K562 (cell line): ENCODE results near the gene SLC1A7. TPM values are rescaled to one million over a fixed set of nuclear protein-coding genes. Genes with fewer than 3 reads are reported as not detected.

Experiments
- ATAC-seq: fragments of 200-7000 bp; cut with Tn5 transposase; 3 replicates; pipeline ENCODE4 v1.9.1; 2020; ENCODE audit warnings: moderate library complexity
- BruUV-seq: library from RNA; stranded (reverse); fragments of 400-500 nt; replicated peaks from 2 replicates; lab custom pipeline; 2021; lab: Mats Ljungman, UMichigan
- CTCF ChIA-PET: fragments of 300-600 bp; formaldehyde crosslinking; extraction: SDS; loops from one replicate; lab custom pipeline; 2021; ENCODE audit warnings: low intra/inter-chr PET ratio; lab: Yijun Ruan, JAX
- POLR2A ChIA-PET: fragments of 300-600, 350-650 bp; sonication (Branson Sonifier 250); formaldehyde crosslinking; extraction: SDS; loops from one replicate; lab custom pipeline; 2021; ENCODE audit warnings: antibody characterized with exemption, inconsistent platforms; lab: Yijun Ruan, JAX
- DNase-seq, 4 experiments: peaks; one replicate each; pipeline versions ENCODE4 v3.0.0 to v3.0.0-alpha.2; 2011 to 2018; ENCODE audit warnings: low spot score in 3 of 4, mixed read lengths in 3 of 4; ENCODE audit errors: extremely low read depth in 1 of 4
- FAIRE-seq: peaks from 2 replicates; lab custom pipeline; 2011; peaks lifted over from hg19 to GRCh38; lab: Jason Lieb, UNC
- H2AFZ ChIP-seq: 2 replicates; pipeline ENCODE4 v1.6.0; 2011; ENCODE audit warnings: low read depth, low read length, control low read depth, inconsistent platforms
- H3K27ac ChIP-seq: fragments of 200-600 bp; 3 replicates; pipeline ENCODE4 v1.8.0; 2011; ENCODE audit warnings: low read depth, mild to moderate bottlenecking, control low read depth, inconsistent platforms, low read length, moderate library complexity, mixed read lengths; ENCODE audit errors: extremely low read depth
- H3K27me3 ChIP-seq, 2 experiments: fragments of 300-600 bp in 1 of 2; 2 replicates in 1 of 2; 3 replicates in 1 of 2; pipeline versions ENCODE4 v1.6.0 to v1.8.0; 2011; ENCODE audit warnings: inconsistent platforms in 2 of 2, low read length in 2 of 2, mild to moderate bottlenecking in 1 of 2, mixed read lengths in 1 of 2, moderate library complexity in 1 of 2; ENCODE audit not compliant: control insufficient read depth in 2 of 2, insufficient read depth in 2 of 2
- H3K36me3 ChIP-seq: fragments of 300-600 bp; 3 replicates; pipeline ENCODE4 v1.8.0; 2011; ENCODE audit warnings: mild to moderate bottlenecking, low read length, inconsistent platforms; ENCODE audit not compliant: control insufficient read depth, insufficient read depth
- H3K4me1 ChIP-seq, 2 experiments: fragments of 200-600 bp in 1 of 2; replicated peaks in 1 of 2; 2 replicates in 1 of 2; 3 replicates in 1 of 2; pipeline versions ENCODE4 v1.5.1 to v1.8.0; 2011; ENCODE audit warnings: inconsistent platforms in 2 of 2, low read length in 2 of 2, mild to moderate bottlenecking in 1 of 2, mixed read lengths in 1 of 2, moderate library complexity in 1 of 2; ENCODE audit not compliant: control insufficient read depth in 2 of 2, insufficient read depth in 2 of 2
- H3K4me2 ChIP-seq: 2 replicates; pipeline ENCODE4 v1.6.1; 2011; ENCODE audit warnings: low read length, control low read depth, inconsistent platforms, mixed read lengths; ENCODE audit not compliant: insufficient read depth
- H3K4me3 ChIP-seq: fragments of 200-600 bp; sonication (generic), shearing (Covaris generic); 2 replicates; pipeline ENCODE4 v1.5.1; 2016; ENCODE audit warnings: control low read depth, inconsistent platforms
- H3K79me2 ChIP-seq: fragments of 200-600 bp; 3 replicates; pipeline ENCODE4 v1.8.0; 2011; ENCODE audit warnings: low read length, inconsistent platforms; ENCODE audit not compliant: control insufficient read depth, insufficient read depth
- H3K9ac ChIP-seq, 2 experiments: 2 replicates each; pipeline versions ENCODE4 v1.6.0 to v1.6.1; 2011; ENCODE audit warnings: low read depth in 2 of 2, low read length in 2 of 2, control low read depth in 1 of 2, inconsistent platforms in 1 of 2, mild to moderate bottlenecking in 1 of 2, mixed read lengths in 1 of 2; ENCODE audit not compliant: insufficient read depth in 1 of 2
- H3K9me1 ChIP-seq: one replicate; pipeline ENCODE4 v1.6.0; 2011; ENCODE audit warnings: inconsistent platforms, mild to moderate bottlenecking, low read length, moderate library complexity; ENCODE audit not compliant: control insufficient read depth, insufficient read depth
- H3K9me3 ChIP-seq: replicated peaks from 2 replicates; pipeline ENCODE4 v1.5.1; 2011; ENCODE audit warnings: low read depth, low read length, inconsistent platforms; ENCODE audit not compliant: control insufficient read depth, insufficient read depth
- H4K20me1 ChIP-seq: replicated peaks from 2 replicates; pipeline ENCODE4 v1.6.1; 2011; ENCODE audit warnings: low read length, inconsistent platforms, mixed read lengths; ENCODE audit not compliant: control insufficient read depth, insufficient read depth
- HCFC1 ChIP-seq: IDR thresholded peaks from 2 replicates; pipeline ENCODE4 v1.6.1; 2012; ENCODE audit warnings: low read depth, low read length, improper control_type of control experiment
- HDAC1 ChIP-seq, 2 experiments: fragments of 450-650 bp; IDR thresholded peaks; 2 replicates each; pipeline ENCODE4 v1.6.1; 2016 to 2017; ENCODE audit warnings: inconsistent platforms in 1 of 2, mild to moderate bottlenecking in 1 of 2, moderate library complexity in 1 of 2
- HES1 ChIP-seq: fragments of 450-650 bp; IDR thresholded peaks from 2 replicates; pipeline ENCODE4 v1.6.1; 2016; ENCODE audit warnings: low read depth, mild to moderate bottlenecking, moderate library complexity
- SAFB2 ChIP-seq: fragments of 200-400 bp; formaldehyde crosslinking; IDR thresholded peaks from 2 replicates; pipeline ENCODE4 v1.6.1; 2018; ENCODE audit warnings: borderline replicate concordance, low read length, low read depth, moderate library complexity; ENCODE audit not compliant: severe bottlenecking
- UBTF ChIP-seq, 2 experiments: IDR thresholded peaks; 2 replicates each; pipeline ENCODE4 v1.6.1; 2012; ENCODE audit warnings: improper control_type of control experiment in 2 of 2, low read depth in 2 of 2, low read length in 2 of 2, borderline replicate concordance in 1 of 2
- ZNF77 ChIP-seq: fragments of 250-450 bp; sonication (Bioruptor Pico); IDR thresholded peaks from 2 replicates; pipeline ENCODE4 v1.5.0; 2020
- WGBS: fragments of 100-300 bp; shearing (Covaris generic); methylation state at CpG from one replicate; pipeline ENCODE4 v1.1.6; 2016; ENCODE audit warnings: low coverage, mixed read lengths; ENCODE audit not compliant: insufficient coverage; ENCODE audit errors: missing lambda C conversion rate; 5-methylcytosine and 5-hydroxymethylcytosine counted together
- in situ Hi-C: fragments of 300-500 bp; cut with MboI; formaldehyde crosslinking; loops from 4 replicates; pipeline ENCODE4 v1.15.0; 2018; ENCODE audit warnings: inconsistent platforms, mixed read lengths
- intact Hi-C: fragments of 100-400 bp; cut with micrococcal nuclease; formaldehyde crosslinking; loops from 2 replicates; pipeline ENCODE4 v1.14.2; 2022
- polyA plus RNA-seq, 8 experiments: library from polyadenylated mRNA; depleted of rRNA in 4 of 8; stranded (reverse) in 5 of 8; unstranded in 3 of 8; fragments of >200 nt; fragmentation: Nextera tagmentation in 2 of 8; fragmentation: Illumina TruSeq in 1 of 8; extraction: Ambion mirVana in 2 of 8; extraction: Trizol in 1 of 8; gene quantifications; 2 replicates each; pipeline versions ENCODE4 v1.2.1 to v1.2.3, GENCODE V29; 2011 to 2014; ENCODE audit warnings: inconsistent platforms in 1 of 8, missing spikeins in 1 of 8
- total RNA-seq, 7 experiments: library from RNA; depleted of rRNA in 6 of 7; stranded (reverse); fragments of >200 nt in 6 of 7; fragmentation: Illumina TruSeq in 2 of 7; extraction: Trizol in 2 of 7; gene quantifications; 2 replicates each; pipeline versions ENCODE4 v1.2.1 to v1.2.3, GENCODE V29; 2011 to 2021; ENCODE audit warnings: low replicate concordance in 1 of 7
- TF ChIP-seq, protein P1 (sequence below): sonication (generic); formaldehyde crosslinking; IDR thresholded peaks from 2 replicates; pipeline ENCODE4 v1.9.0; 2022; ENCODE audit warnings: mild to moderate bottlenecking, missing genetic modification reagents
- TF ChIP-seq, protein P2 (sequence below): fragments of 450-650 bp; IDR thresholded peaks from 2 replicates; pipeline ENCODE4 v1.6.1; 2018; ENCODE audit warnings: mild to moderate bottlenecking, low read depth; ENCODE audit not compliant: partially characterized antibody

SLC1A7 gene
- total and polyA plus RNA-seq, 9 of the 15 experiments (the other 6 are each of a cell fraction or from before 2014, with no cell fraction given) = 0.07 TPM; not detected in 8

DNA sequence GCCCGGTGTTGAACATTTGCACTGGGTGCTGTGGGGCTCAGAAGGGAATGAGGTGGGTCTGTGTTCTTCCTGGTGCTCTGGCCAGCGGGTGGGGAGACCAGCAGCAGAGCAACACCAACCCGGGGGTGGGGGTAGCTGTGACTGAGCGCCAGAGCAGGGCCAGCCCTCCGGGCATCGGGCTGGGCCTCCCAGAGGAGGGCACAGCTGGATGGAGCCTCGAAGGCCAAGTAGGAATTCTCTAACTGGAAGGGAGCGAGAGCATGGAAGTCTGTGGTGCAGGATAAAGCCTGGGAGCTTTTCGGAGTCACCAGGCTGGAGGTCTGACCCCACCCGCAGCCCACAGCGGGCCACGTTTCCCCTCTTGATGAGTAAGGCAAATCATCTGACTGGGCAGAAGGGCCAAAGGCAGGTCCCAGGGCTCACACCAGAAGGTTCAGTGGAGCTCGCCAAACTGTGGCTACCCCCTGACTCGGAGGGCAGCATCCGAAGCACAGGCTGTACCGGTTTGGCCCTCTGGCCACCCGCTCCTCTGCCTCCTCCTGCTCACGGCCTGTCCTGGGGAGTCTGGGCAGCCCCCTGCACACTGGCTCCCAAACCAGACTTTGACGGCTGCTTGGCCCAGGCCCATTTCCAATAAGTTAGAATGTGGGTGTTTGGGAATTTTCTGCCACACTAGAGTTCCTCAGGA is 18.8 kb downstream of the SLC1A7 start:
- H3K36me3 ChIP-seq = no peaks in the 10 kb centered on the region
- no peak for DNase-seq
- no peak overlapping the region for H3K4me3 ChIP-seq
- no peaks in the 10 kb centered on the region for H3K79me2 ChIP-seq
- no peak for ATAC-seq
- H3K9me3 ChIP-seq = no peaks in the 10 kb centered on the region
- in situ Hi-C loops (loop anchor here (5.0 kb wide), 1 partner anchor 46 kb away; no protein-coding TSS in a partner anchor), intact Hi-C loops (no loop called here)
- no peaks in the 10 kb centered on the region; the same call in 1 of the 2 replicates for H4K20me1 ChIP-seq
- 11% methylated on average over 19 of the region's 19 CpGs for WGBS
- CTCF ChIA-PET = no interaction called here
- no peak for TF ChIP-seq SAFB2
- TF ChIP-seq, protein P1, sequence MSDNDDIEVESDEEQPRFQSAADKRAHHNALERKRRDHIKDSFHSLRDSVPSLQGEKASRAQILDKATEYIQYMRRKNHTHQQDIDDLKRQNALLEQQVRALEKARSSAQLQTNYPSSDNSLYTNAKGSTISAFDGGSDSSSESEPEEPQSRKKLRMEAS (CRISPR knock-in tag) = peak; percentile 20; the same call in 1 of the 2 replicates
- no TSS peak for BruUV-seq
- no peak overlapping the region for H3K4me2 ChIP-seq
- no peak overlapping the region for H2AFZ ChIP-seq
- POLR2A ChIA-PET = interaction anchor here (0.6 to 1.0 kb wide), 2 partner anchors 12 to 143 kb away, joined by 3 read pairs; no protein-coding TSS in a partner anchor
- H3K9ac ChIP-seq = peak overlapping the region in 1 of 2 experiments; percentile 37; a peak in 1 of 4 replicates
- H3K27me3 ChIP-seq = peaks cover 57 to 83% of the 10 kb centered on the region in 2 experiments
- H3K4me1 ChIP-seq = peaks cover 0 to 18% of the 10 kb centered on the region in 2 experiments; a peak in 1 of 5 replicates
- H3K9me1 ChIP-seq = no peaks in the 10 kb centered on the region
- H3K27ac ChIP-seq = no peak overlapping the region
- FAIRE-seq = no peak

DNA sequence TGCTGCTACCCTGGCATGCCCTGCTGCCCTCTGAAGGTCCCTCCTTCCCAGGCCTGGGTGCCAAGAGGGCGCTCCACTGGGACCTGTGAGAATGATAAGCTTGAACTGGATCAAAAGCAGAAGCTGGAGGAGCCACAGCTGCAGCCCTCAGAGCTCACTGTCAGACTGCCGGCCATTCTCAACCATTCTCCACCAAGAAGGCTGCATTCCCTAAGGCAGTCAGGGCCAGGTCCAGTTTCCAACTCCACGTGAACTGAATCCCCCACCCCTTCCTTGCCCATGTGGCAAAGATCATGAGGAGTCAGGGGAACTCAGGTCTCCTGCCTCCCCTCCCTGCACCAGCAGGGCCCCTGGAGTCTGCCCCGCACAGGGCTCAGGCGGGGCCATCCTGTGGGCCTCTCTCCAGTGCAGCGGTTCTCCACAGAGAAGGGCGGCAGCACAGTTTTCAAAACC is 19.5 kb downstream of the SLC1A7 start:
- in situ Hi-C loops (loop anchor here (5.0 kb wide), 1 partner anchor 46 kb away; no protein-coding TSS in a partner anchor), intact Hi-C loops (no loop called here)
- H4K20me1 ChIP-seq = no peaks in the 10 kb centered on the region; the same call in 1 of the 2 replicates
- H3K36me3 ChIP-seq = no peaks in the 10 kb centered on the region
- WGBS = 18% methylated on average over 7 of the region's 7 CpGs
- peaks cover 0 to 19% of the 10 kb centered on the region in 2 experiments; a peak in 1 of 5 replicates for H3K4me1 ChIP-seq
- ChIA-PET CTCF (no interaction called here), POLR2A (interaction anchor here (0.6 kb wide), 2 partner anchors 46 to 142 kb away, joined by 3 read pairs; no protein-coding TSS in a partner anchor)
- H3K9ac ChIP-seq = peak overlapping the region in 1 of 2 experiments; percentile 29; a peak in 1 of 4 replicates
- H2AFZ ChIP-seq = no peak overlapping the region
- H3K4me3 ChIP-seq = no peak overlapping the region
- DNase-seq (no peak), ATAC-seq (peak; percentile 35; the same call in 2 of the 3 replicates), FAIRE-seq (no peak)
- H3K79me2 ChIP-seq = no peaks in the 10 kb centered on the region
- no peak overlapping the region for H3K4me2 ChIP-seq
- no peaks in the 10 kb centered on the region for H3K9me3 ChIP-seq
- H3K27ac ChIP-seq = no peak overlapping the region
- no TSS peak for BruUV-seq
- H3K27me3 ChIP-seq = peaks cover 61 to 79% of the 10 kb centered on the region in 2 experiments
- H3K9me1 ChIP-seq = no peaks in the 10 kb centered on the region
- no peak for TF ChIP-seq HCFC1
- TF ChIP-seq ZNF77 (CRISPR knock-in tag) = no peak
- no peak for TF ChIP-seq HDAC1 (IDR thresholded peaks at IDR 0.05)
- no peak for TF ChIP-seq UBTF (IDR thresholded peaks at IDR 0.05; ENCODE audit: borderline replicate concordance in 1 of 2, low read depth in 2 of 2, low read length in 2 of 2)
- TF ChIP-seq HES1 = no peak
- TF ChIP-seq, protein P2, sequence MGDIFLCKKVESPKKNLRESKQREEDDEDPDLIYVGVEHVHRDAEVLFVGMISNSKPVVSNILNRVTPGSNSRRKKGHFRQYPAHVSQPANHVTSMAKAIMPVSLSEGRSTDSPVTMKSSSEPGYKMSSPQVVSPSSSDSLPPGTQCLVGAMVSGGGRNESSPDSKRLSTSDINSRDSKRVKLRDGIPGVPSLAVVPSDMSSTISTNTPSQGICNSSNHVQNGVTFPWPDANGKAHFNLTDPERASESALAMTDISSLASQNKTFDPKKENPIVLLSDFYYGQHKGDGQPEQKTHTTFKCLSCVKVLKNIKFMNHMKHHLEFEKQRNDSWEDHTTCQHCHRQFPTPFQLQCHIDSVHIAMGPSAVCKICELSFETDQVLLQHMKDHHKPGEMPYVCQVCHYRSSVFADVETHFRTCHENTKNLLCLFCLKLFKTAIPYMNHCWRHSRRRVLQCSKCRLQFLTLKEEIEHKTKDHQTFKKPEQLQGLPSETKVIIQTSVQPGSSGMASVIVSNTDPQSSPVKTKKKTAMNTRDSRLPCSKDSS = no peak
